NCI-H345 (cell line): ENCODE results near the gene PRRC1.
"Not testable (repeated sequence)": the region's sequence is repeated elsewhere in the genome, so short reads cannot be mapped to it uniquely, and the experiment has no call there.

Source experiments
- DNase-seq: peaks from one replicate; lab custom pipeline; 2025; lab: John Stamatoyannopoulos, UW

The PRRC1 gene

GRCh38 chr5:127545249-127545648 lies 27.8 kb downstream of the PRRC1 start:
- not testable (repeated sequence) for DNase-seq

GRCh38 chr5:127549551-127549950 lies 32.1 kb downstream of the PRRC1 start:
- no peak for DNase-seq

GRCh38 chr5:127550652-127551409 lies 33.4 kb downstream of the PRRC1 start:
- no peak for DNase-seq

- no peak for DNase-seq
Measured at GRCh38 chr5:127551410-127552041, 34.1 kb downstream of the PRRC1 start.

- no peak for DNase-seq
Measured at GRCh38 chr5:127555826-127556225, 38.4 kb downstream of the PRRC1 start.

- no peak for DNase-seq
Measured at GRCh38 chr5:127556609-127557334, 39.3 kb downstream of the PRRC1 start.

- no peak for DNase-seq
Measured at GRCh38 chr5:127558273-127558672, 40.8 kb downstream of the PRRC1 start.

- DNase-seq, result no peak
Measured at GRCh38 chr5:127561254-127561653, 43.8 kb downstream of the PRRC1 start.

GRCh38 chr5:127562252-127562651 lies 44.8 kb downstream of the PRRC1 start:
- no peak for DNase-seq

- DNase-seq, result no peak
Measured at GRCh38 chr5:127563136-127563535, 45.7 kb downstream of the PRRC1 start.

- peak; percentile 56 for DNase-seq
Measured at GRCh38 chr5:127564002-127564769, 46.7 kb downstream of the PRRC1 start.

GRCh38 chr5:127565586-127566270 lies 48.3 kb downstream of the PRRC1 start:
- DNase-seq, result no peak

- DNase-seq, result no peak
Measured at GRCh38 chr5:127567026-127567768, 49.8 kb downstream of the PRRC1 start.

- DNase-seq, result no peak
Measured at GRCh38 chr5:127568166-127568565, 50.7 kb downstream of the PRRC1 start.

- not testable (repeated sequence) for DNase-seq
Measured at GRCh38 chr5:127569471-127569870, 52.0 kb downstream of the PRRC1 start.

- DNase-seq, result no peak
Measured at GRCh38 chr5:127571314-127572131, 54.1 kb downstream of the PRRC1 start.

GRCh38 chr5:127572930-127573329 lies 55.5 kb downstream of the PRRC1 start:
- DNase-seq, result no peak

- DNase-seq, result no peak
Measured at GRCh38 chr5:127574852-127575679, 57.6 kb downstream of the PRRC1 start.

- DNase-seq, result no peak
Measured at GRCh38 chr5:127577458-127577857, 60.0 kb downstream of the PRRC1 start.
